SH-SY5Y (cell line): ENCODE results near the gene GNAL.

ENCODE experiments used
- GATA2 ChIP-seq: IDR thresholded peaks from 2 replicates; pipeline ENCODE4 v1.6.1; 2011; ENCODE audit warnings: mild to moderate bottlenecking, low read depth, low read length
- GATA3 ChIP-seq: IDR thresholded peaks from 2 replicates; pipeline ENCODE4 v1.6.1; 2011; ENCODE audit warnings: low read depth, mild to moderate bottlenecking, low read length, moderate library complexity

GRCh38 chr18:11883153-11883552 is 194.1 kb downstream of the GNAL start:
- no peak for TF ChIP-seq GATA3
- TF ChIP-seq GATA2 = no peak
